Panc1 (cell line): ENCODE data around the gene POU2AF1. TPM values are rescaled to one million over a fixed set of nuclear protein-coding genes. Genes with fewer than 3 reads are reported as not detected.

Source experiments
- ATAC-seq: fragments of 200-7000 bp; cut with Tn5 transposase; 2 replicates; pipeline ENCODE4 v1.9.1; 2020; ENCODE audit warnings: mild to moderate bottlenecking, moderate library complexity
- BruUV-seq: library from RNA; stranded (reverse); fragments of 400-500 nt; replicated peaks from 2 replicates; lab custom pipeline; 2021; lab: Mats Ljungman, UMichigan
- CTCF ChIA-PET: fragments of 300-600 bp; sonication (Branson Sonifier 250); formaldehyde crosslinking; loops from one replicate; lab custom pipeline; 2022; ENCODE audit warnings: antibody characterized with exemption; lab: Charles Lee
- POLR2A ChIA-PET: fragments of 300-600 bp; sonication (Branson Sonifier 250); formaldehyde crosslinking; loops from one replicate; lab custom pipeline; 2022; ENCODE audit warnings: antibody characterized with exemption; lab: Charles Lee
- DNase-seq: peaks from one replicate; pipeline ENCODE4 v3.0.0-alpha.2; 2010; ENCODE audit warnings: low read depth, low spot score
- H3K27ac ChIP-seq: 2 replicates; pipeline ENCODE4 v1.5.1; 2011; ENCODE audit warnings: mild to moderate bottlenecking, low read length, inconsistent platforms
- H3K27me3 ChIP-seq: fragments of 200-500 bp; sonication (Bioruptor generic); 2 replicates; pipeline ENCODE4 v1.6.0; 2014; ENCODE audit warnings: low read length, inconsistent platforms; ENCODE audit not compliant: control insufficient read depth, insufficient read depth
- H3K36me3 ChIP-seq: fragments of 200-500 bp; sonication (Bioruptor generic); 2 replicates; pipeline ENCODE4 v1.5.1; 2014; ENCODE audit warnings: inconsistent platforms, mild to moderate bottlenecking, low read length, moderate library complexity; ENCODE audit not compliant: control insufficient read depth, insufficient read depth
- H3K4me1 ChIP-seq: 2 replicates; pipeline ENCODE4 v1.5.1; 2011; ENCODE audit warnings: inconsistent platforms, mild to moderate bottlenecking, low read length, moderate library complexity; ENCODE audit not compliant: control insufficient read depth, insufficient read depth
- H3K4me3 ChIP-seq, 2 experiments: 2 replicates each; pipeline ENCODE4 v1.5.1; 2011 to 2012; ENCODE audit warnings: low read depth in 2 of 2, low read length in 2 of 2, mild to moderate bottlenecking in 2 of 2, inconsistent platforms in 1 of 2, moderate library complexity in 1 of 2
- H3K9me3 ChIP-seq: fragments of 200-500 bp; sonication (Bioruptor generic); 2 replicates; pipeline ENCODE4 v1.5.1; 2014; ENCODE audit warnings: low read depth, mild to moderate bottlenecking, inconsistent platforms, low read length, moderate library complexity; ENCODE audit not compliant: control insufficient read depth, insufficient read depth
- POLR2AphosphoS5 ChIP-seq: IDR thresholded peaks from 2 replicates; pipeline ENCODE4 v1.6.1; 2012; ENCODE audit warnings: mild to moderate bottlenecking, low read depth, low read length, moderate library complexity
- SIN3A ChIP-seq: IDR thresholded peaks from 2 replicates; pipeline ENCODE4 v1.6.1; 2012; ENCODE audit warnings: low read depth, mild to moderate bottlenecking, low read length, moderate library complexity, borderline replicate concordance; ENCODE audit not compliant: insufficient read depth
- TCF7L2 ChIP-seq: IDR thresholded peaks from 2 replicates; pipeline ENCODE4 v1.6.1; 2011; ENCODE audit warnings: mild to moderate bottlenecking, low read depth, low read length, inconsistent platforms
- in situ Hi-C: cut with HindIII; loops from 2 replicates; pipeline ENCODE4 v1.10.0; 2016; ENCODE audit warnings: low sequenced_read_pairs, low pct_unique_long_range_greater_than_20kb
- intact Hi-C: fragments of 100-400 bp; cut with micrococcal nuclease; formaldehyde crosslinking; loops from one replicate; pipeline ENCODE4 v1.10.0; 2022; ENCODE audit not compliant: unreplicated experiment
- total RNA-seq: library from RNA; stranded (reverse); gene quantifications from one replicate; pipeline ENCODE4 v1.2.1, GENCODE V29; 2021; ENCODE audit not compliant: unreplicated experiment
- TF ChIP-seq, protein P1 (sequence below), 2 experiments: IDR thresholded peaks; 2 replicates each; pipeline ENCODE4 v1.6.1; 2011 to 2012; ENCODE audit warnings: low read depth in 2 of 2, control low read depth in 1 of 2, low read length in 1 of 2, mild to moderate bottlenecking in 1 of 2, moderate library complexity in 1 of 2; ENCODE audit not compliant: insufficient read depth in 1 of 2
- TF ChIP-seq, protein P2 (sequence below): fragments of 450-650 bp; IDR thresholded peaks from 2 replicates; pipeline ENCODE4 v1.5.1; 2017; ENCODE audit warnings: mild to moderate bottlenecking

Gene POU2AF1
- total RNA-seq, 1 experiment from 2014 or later = 0.18 TPM

GRCh38 chr11:111310088-111310487 is 69.0 kb downstream of the POU2AF1 start:
- BruUV-seq = no TSS peak
- Histone ChIP-seq H3K36me3 (no peaks in the 10 kb centered on the region), H3K4me3 (no peak overlapping the region), H3K27ac (no peak overlapping the region), H3K27me3 (peaks cover 40% of the 10 kb centered on the region), H3K9me3 (no peaks in the 10 kb centered on the region), H3K4me1 (no peaks in the 10 kb centered on the region)
- DNase-seq (no peak), ATAC-seq (no peak)
- POLR2A ChIA-PET = no interaction called here
- in situ Hi-C loops = no loop called here
- CTCF ChIA-PET = no interaction called here
- no peak for TF ChIP-seq SIN3A
- TF ChIP-seq, protein P1, sequence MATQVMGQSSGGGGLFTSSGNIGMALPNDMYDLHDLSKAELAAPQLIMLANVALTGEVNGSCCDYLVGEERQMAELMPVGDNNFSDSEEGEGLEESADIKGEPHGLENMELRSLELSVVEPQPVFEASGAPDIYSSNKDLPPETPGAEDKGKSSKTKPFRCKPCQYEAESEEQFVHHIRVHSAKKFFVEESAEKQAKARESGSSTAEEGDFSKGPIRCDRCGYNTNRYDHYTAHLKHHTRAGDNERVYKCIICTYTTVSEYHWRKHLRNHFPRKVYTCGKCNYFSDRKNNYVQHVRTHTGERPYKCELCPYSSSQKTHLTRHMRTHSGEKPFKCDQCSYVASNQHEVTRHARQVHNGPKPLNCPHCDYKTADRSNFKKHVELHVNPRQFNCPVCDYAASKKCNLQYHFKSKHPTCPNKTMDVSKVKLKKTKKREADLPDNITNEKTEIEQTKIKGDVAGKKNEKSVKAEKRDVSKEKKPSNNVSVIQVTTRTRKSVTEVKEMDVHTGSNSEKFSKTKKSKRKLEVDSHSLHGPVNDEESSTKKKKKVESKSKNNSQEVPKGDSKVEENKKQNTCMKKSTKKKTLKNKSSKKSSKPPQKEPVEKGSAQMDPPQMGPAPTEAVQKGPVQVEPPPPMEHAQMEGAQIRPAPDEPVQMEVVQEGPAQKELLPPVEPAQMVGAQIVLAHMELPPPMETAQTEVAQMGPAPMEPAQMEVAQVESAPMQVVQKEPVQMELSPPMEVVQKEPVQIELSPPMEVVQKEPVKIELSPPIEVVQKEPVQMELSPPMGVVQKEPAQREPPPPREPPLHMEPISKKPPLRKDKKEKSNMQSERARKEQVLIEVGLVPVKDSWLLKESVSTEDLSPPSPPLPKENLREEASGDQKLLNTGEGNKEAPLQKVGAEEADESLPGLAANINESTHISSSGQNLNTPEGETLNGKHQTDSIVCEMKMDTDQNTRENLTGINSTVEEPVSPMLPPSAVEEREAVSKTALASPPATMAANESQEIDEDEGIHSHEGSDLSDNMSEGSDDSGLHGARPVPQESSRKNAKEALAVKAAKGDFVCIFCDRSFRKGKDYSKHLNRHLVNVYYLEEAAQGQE (IDR thresholded peaks at IDR 0.05; ENCODE audit: insufficient read depth in 1 of 2, low read depth in 2 of 2, low read length in 1 of 2) = no peak
- TF ChIP-seq TCF7L2 = no peak
- TF ChIP-seq, protein P2, sequence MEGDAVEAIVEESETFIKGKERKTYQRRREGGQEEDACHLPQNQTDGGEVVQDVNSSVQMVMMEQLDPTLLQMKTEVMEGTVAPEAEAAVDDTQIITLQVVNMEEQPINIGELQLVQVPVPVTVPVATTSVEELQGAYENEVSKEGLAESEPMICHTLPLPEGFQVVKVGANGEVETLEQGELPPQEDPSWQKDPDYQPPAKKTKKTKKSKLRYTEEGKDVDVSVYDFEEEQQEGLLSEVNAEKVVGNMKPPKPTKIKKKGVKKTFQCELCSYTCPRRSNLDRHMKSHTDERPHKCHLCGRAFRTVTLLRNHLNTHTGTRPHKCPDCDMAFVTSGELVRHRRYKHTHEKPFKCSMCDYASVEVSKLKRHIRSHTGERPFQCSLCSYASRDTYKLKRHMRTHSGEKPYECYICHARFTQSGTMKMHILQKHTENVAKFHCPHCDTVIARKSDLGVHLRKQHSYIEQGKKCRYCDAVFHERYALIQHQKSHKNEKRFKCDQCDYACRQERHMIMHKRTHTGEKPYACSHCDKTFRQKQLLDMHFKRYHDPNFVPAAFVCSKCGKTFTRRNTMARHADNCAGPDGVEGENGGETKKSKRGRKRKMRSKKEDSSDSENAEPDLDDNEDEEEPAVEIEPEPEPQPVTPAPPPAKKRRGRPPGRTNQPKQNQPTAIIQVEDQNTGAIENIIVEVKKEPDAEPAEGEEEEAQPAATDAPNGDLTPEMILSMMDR = no peak
- TF ChIP-seq POLR2AphosphoS5 = no peak
- intact Hi-C loops = no loop called here

GRCh38 chr11:111309215-111309915 is 69.7 kb downstream of the POU2AF1 start:
- in situ Hi-C loops = no loop called here
- no peak for ATAC-seq

More at GRCh38 chr11:111309215-111309915, 69.7 kb downstream of the POU2AF1 start:
- Histone ChIP-seq H3K4me3 (no peak overlapping the region), H3K4me1 (no peaks in the 10 kb centered on the region), H3K36me3 (no peaks in the 10 kb centered on the region), H3K27me3 (peaks cover 40% of the 10 kb centered on the region), H3K27ac (no peak overlapping the region), H3K9me3 (no peaks in the 10 kb centered on the region)
- no TSS peak for BruUV-seq
- ChIA-PET POLR2A (no interaction called here), CTCF (no interaction called here)
- DNase-seq = no peak
- TF ChIP-seq, protein P1 (IDR thresholded peaks at IDR 0.05; ENCODE audit: insufficient read depth in 1 of 2, low read depth in 2 of 2, low read length in 1 of 2) = no peak
- TF ChIP-seq POLR2AphosphoS5 = no peak
- no peak for TF ChIP-seq TCF7L2
- no peak for TF ChIP-seq SIN3A
- TF ChIP-seq, protein P2 = no peak
- intact Hi-C loops = no loop called here
